Activated CD4-positive, CD25-positive, alpha-beta regulatory T cell (primary cell): ENCODE data around the gene SENP1.
"Not testable (repeated sequence)": the region's sequence is repeated elsewhere in the genome, so short reads cannot be mapped to it uniquely, and the experiment has no call there.

Experiments used
- DNase-seq, 4 experiments: peaks; one replicate each; lab custom pipeline; 2025; lab: John Stamatoyannopoulos, UW

The SENP1 gene

DNA sequence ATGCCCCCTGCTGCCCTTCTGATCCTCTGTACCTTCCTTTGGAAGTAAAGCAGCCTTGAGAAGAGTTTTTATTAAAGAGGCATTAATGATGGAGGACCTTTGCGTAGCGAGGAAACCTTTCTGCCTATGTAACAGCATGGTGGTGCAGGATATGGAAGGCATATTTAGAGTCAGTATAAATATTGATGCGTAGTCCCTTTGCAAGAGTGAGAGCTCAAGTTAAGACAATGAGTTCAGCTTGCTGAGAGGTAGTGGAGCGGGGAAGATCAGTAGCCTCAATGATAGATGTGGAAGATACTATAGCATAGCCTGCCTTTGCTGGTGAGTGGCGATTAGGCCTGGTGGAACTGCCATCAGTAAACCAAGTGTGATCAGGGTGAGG is 5.4 kb upstream of the SENP1 start:
- not testable (repeated sequence) for DNase-seq

DNA sequence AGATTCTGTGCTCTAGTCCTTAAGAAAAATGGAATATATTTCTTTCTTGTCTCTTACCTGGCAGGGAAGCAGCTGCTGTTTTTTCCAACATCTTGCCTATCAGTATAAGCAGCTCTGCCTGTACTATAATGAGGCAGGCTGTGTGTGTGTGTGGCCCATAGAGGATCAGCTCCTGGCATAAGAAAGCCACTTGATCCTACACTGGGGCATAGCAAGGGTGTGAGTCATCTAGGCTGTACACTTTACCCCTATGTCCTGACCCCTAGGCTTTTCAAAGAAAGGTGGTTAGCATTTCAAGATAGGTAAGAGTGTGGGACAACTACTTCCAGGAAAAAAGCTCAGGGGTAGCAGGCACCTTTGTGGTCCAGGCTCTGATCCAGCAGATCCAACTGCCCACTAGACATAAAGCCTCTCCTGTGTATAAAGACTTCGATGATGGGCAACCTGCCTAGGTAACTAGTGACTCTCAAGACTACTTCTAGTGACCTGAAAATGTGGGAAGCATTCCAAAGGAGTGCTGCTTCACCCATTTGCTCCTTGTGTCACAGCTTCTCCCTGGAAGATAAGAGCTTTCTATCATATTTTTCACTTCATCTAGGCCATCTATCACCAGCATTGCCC is 4.9 kb upstream of the SENP1 start:
- no peak for DNase-seq

DNA sequence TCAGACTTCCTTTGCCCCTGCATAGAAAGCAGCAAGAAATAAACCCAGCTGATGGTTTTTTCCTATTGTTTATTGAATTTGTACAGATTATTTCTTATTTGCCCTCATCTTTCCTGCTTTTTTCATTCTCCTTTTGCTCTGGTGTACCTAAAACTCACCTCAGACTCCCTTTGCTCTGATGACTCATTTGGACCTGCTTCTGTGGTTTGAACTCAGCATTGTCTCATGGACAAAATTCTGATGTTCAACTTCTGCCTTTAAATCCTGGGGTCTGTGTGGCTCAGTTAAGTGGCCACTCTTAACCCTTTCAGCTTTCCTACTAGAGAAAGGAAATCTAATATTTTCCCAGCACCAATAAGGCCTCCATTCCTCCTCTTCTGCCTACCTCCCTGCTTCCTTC is 3.5 kb upstream of the SENP1 start:
- no peak for DNase-seq

DNA sequence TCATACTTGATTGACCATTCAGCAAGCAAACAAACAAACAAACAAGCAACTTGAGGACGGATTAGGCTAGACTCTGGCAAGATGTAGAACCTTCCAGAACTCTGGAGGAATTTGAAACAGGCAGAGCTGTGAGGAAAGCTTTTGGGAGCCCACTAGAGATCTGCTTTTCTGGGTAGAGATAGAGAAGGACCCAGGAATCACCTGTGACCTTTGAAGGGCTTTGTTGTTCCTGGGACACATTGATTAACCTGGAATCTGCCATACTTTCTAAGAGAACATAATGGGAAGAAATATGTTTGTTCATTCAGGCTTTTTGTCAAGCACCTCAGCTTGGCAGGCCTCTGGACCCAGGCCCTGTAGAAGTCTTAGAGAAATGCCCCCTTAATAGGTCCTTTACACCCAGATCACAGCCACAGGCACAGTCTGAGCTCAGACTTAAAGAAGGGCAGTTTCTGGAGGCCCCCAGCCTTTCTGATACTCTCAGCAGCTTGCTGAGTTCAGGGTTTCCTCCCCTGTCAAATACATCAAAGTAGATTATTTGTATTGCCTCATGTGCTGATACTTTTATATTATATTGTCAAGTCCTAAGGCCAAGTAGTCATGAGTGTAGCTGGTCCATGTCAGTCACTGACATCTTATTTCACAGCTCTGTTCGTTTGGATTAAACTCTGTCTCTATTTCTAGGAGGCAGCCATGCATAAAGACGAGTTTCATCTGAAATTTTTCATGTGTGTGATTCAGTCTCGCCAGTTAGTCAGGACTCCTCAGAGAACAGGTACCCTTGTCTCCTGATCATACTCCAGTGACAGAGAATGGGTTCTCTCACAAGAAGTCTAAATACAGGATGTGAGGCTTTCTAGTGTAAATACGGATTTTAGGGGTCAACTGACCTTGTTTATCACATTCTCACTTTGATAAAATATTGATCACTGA is 1.1 kb upstream of the SENP1 start:
- DNase-seq: no peak

DNA sequence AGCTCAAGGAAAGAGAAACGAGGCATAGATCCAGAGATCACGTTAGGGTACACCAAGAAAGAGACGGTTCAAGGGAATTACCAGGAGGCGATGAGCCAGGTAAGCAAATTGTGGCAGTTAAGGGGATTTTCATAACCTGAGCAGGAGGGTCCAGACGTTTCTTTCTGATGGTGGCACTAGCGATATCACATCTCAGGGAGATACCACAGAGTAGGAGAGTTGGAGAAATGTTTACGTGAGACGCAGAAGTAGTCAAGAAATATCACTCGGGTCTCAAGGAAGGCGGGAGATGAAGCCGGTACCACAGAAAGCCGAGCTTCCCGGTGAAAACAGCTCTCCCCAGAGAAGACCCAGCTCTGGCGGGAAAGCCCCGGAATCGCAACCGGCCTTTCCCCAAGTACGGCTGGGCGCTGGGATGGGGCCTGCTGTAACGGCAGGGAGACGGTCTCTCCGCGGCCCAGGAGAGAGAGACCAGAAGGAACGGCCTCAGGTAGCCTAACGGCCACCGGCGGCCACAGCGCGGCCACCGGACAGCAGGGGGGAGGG is 485 bp downstream of the SENP1 start:
- DNase-seq: peak in 3 of 4 experiments; percentile 21 to 33 (median 29)

DNA sequence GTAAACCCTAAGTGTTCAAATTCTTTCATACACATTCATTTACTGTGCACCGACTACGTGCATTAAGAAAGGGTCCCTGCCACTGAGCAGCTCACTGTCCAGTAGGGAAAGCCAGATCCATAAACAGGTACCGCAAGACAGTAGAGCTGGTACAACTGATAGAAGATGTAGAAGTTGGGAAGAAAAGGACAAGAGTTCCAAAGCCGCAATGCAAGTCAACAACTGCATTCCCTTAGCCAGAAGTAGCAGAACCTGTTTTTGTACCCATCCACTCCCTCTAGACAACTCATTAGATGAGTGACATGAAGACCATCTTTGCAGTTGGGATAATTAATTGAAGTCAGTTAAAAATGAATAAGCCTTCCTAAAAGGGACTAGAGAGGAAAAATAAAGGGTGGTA is 1.3 kb downstream of the SENP1 start:
- DNase-seq: no peak

DNA sequence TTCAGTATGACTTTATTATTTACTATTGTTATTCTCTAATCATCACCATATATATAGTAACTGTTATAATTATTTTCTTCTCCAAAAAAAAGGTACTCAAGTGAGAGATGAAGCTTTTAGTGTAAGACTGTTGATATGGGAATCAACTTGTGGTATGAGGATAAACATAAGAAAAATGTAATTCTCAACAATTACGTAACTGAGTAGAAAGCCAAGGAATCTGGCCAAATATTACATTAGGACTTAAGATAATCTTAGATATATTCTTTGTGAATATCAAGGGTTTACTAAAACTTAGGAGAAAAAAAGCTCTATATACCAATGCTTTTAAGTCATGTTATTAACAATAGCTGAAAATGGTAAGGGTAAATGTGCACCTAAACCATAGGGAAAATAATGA is 13.3 kb downstream of the SENP1 start:
- no peak for DNase-seq

DNA sequence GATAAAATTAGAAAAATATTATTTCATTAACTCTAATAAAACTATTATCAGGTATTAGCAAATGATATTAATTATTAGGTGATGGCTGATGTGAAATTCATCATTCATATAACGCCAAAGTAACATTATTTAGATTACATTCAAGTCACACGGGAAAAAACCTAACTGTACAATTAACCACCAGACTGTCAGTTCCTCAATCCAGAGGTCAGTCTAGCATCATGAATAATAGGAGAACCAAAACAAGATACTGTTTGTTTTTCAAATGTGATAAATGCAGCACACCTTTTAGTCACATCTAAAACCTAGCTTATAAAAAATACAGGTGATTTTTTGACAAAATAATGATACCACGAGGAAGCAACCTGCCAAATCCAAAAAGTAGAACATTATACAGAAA is 19.6 kb downstream of the SENP1 start:
- no peak for DNase-seq

DNA sequence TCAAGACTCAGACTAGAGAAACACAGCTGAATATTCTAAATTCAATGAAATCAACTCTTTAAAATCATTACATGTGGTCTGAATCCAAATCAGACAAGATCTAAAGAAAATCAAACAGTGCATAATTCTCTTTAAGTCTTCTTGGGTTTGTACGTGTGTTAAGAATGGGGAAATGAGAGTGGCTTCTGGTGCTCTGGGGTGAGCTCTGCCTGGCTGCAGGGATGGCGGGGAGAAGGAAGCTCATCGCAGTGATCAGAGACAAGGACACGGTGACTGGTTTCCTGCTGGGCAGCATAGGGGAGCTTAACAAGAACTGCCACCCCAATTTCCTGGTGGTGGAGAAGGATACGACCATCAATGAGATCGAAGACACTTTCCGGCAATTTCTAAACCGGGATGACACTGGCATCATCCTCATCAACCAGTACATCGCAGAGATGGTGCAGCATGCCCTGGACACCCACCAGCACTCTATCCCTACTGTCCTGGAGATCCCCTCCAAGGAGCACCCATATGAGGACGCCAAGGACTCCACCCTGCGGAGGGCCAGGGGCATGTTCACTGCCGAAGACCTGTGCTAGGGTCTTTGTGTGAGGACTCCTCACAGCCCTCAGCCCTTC is 20.9 kb downstream of the SENP1 start:
- no peak for DNase-seq

DNA sequence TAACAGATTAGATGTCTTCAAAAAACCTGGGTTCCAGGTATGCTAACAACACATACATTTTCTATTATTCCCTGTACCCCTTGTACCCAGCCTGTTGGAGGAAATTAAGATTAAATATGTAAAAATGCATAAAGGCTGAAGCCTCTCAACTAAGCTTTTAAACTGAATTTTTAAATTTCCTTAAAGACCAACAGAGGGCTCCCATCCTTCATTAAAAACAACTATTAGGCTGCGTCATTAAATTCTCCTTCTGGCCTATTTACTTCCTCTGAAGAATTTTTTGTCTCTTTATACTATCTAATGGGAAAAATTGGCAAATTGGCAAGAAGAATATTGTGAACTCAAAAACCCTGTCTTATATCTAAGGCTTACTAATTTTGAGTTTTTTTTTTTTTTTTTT is 21.8 kb downstream of the SENP1 start:
- DNase-seq: no peak

DNA sequence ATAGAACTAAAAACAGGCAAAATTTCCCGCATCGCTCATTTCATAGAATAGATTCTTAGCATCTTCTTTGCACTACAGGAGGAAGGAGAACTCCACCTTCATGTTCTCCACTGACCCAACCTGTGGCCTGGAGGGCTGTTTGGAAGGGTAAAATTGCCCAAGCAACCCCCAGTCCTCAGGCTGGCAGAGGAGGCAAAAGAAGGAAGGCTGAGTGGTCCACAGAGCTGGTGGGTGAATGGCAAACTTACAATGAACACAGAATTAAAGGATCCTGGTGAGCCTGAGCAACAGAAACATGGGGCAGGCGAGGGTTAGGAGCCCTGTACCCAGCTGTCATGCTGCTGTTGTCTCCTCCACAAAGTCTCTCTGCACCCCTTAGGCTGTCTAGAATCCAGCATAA is 25.1 kb downstream of the SENP1 start:
- no peak for DNase-seq

DNA sequence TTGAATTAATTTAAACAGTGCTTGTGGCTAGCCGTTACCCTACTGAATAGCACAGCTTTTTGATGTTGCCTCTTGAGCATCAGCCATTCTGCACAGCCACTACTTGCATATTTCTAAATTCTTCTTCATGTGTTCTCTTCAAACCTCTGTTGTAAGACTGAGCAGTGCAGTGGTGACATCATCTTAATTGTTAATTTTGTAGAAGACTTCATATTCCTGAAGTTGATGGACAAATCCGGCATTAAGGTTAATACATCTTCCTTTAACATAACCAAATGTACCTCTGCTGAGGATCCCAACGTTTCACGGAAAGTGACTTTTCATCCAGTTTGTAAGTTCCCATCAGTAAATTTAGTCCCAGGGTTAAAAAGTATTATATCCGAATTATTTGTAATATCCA is 25.6 kb downstream of the SENP1 start:
- no peak for DNase-seq

DNA sequence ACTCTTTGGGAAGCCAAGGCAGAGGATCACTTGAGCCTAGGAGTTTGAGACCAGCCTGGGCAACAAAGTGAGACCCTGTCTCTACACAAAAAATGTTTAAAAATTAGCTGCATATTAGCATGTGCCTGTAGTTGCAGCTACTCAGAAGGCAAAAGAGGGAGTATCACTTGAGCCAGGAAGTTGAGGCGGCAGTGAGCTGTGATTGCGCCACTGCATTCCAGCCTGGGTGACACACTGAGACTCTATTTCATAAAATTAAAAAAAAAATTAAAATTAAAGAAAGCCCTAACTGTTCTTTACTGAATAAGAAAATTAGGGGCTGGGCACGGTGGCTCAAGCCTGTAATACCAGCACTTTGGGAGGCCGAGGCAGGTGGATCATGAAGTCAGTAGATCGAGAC is 27.0 kb downstream of the SENP1 start:
- DNase-seq: no peak

DNA sequence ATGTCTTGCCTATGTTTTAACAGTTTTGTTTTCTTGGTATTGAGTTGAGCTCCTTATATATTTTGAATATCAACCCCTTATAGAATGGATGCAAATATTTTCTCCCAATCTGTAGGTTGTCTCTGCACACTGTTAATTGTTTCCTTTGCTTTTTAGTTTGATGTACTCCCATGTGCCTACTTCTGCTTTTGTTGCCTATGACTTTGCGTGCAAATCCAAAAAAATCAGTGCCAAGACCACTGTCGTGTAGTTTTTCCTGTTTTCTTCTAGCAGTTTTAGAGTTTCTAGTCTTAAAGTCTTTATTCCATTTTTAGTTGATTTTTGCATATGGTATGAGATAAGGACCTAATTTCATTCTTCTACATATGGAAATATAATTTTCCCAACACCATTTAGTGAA is 28.8 kb downstream of the SENP1 start:
- DNase-seq: no peak

DNA sequence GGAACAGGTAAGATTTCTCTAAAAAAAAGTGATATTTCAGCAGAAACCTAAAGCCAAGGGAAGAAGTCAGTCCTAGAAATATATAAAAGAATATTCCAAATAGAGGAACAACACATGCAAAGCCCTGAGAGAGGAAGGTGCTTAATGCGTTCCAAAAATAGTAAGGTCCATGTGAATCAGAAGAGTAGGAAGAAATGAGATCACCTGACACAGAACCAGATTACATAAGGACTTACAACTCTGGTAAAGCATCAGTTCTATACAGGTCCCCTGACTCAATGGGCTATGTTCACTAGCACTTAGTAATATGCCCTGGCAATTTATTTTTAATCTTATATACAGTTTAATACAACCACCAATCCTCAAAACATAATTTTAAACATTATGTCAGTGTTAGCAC is 30.0 kb downstream of the SENP1 start:
- DNase-seq: no peak

DNA sequence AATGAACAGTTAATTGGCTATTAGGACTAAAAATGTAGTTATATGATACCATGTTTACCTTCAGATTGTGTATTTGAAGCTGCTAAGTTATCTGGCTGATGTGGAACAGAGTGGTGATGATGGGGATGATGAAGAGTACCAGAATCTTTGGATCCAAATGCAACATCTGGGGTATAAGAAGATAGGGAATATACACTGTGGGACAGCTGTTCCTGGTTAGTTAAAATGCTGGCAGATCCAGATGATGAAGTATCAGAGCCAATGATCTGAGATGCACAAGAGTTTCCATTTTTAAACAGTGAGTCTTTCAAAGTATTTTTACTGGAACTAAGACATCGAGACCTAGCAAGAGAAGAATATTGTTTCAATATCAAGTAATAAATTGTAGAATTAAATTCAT is 31.6 kb downstream of the SENP1 start:
- DNase-seq: no peak

DNA sequence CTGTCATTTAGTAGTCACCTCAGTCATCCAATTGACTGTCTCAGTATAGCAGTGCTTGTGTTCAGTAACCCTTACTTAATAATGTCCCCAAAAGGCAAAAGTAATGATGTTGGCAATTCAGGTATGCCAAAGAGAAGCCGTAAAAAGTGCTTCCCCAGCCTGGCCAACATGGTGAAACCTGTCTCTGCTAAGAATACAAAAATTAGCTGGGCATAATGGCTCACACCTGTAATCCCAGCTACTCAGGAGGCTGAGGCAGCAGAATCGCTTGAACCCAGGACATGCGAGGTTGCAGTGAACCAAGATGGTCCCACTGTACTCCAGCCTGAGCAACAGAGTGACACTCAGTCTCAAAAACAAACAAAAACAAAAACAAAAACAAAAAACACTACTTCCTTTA is 33.6 kb downstream of the SENP1 start:
- no peak for DNase-seq

DNA sequence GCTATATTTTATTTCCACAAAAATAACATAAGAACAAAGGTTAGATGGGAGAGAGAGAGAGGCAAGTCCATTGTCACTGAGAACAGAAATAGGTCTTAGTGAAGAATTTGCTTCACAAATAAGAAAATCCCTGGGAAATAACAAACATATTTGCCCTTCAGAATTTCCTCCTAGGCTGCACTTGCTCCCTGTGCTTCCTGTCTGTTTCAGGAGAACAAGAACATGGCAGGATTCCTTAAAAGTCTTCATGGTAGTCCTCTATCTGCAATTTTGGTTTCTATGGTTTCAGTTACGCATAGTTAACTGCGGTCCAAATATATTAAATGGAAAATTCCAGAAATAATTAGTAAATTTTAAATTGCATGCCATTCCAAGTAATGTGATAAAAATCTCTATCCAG is 34.1 kb downstream of the SENP1 start:
- no peak for DNase-seq

DNA sequence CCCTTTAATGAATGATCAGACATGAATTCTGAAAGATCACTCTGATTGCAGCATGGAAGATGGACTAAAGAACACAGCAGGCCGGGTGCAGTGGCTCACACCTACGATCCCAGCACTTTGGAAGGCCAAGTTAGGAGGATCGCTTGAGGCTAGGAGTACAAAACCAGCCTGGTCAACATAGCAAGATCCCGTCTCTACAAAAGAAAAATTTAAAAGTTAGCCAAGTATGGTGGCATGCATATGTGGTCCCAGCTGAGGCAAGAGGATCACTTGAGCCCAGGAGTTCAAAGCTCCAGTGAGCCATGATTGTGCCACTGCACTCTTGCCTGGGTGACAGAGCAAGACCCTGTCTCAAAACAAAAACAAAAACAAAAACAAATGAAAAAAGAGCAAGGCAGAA is 35.1 kb downstream of the SENP1 start:
- DNase-seq: no peak

DNA sequence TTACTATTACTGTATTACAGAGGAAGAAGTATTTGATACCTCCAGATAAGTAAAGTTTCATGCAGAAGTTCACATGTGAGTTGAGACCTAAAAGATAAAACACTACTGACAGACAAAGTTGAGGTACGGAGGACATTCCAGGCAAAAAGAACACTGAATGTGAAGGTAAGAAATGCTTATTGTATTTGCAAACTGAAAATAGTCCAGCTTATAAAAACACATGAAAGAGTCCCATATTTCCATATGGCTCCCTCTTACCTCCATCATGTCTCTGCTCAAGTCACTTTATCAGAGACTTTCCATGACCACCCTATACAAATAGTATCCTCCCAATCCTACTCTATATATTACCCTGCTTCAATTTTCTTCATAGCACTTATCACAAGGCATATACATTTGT is 35.8 kb downstream of the SENP1 start:
- no peak for DNase-seq

DNA sequence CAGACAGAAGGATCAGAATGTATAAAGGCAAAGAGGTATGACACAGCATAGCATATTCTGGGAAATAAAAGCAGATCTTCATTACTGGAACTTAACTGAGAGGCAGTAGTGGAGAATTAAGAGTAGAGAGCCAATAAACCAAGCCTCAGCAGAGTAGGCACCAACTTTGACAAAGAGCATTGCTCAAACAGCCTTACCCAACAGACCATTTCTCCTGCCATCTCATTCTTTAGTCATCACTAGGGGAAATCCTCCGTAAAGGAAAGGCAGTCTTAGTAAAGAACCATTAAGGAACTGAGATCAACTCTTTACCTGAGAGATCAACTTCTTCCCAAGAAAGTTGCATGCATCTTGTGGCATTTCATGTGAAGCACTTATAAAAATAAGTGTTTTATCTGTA is 36.6 kb downstream of the SENP1 start:
- DNase-seq: no peak

DNA sequence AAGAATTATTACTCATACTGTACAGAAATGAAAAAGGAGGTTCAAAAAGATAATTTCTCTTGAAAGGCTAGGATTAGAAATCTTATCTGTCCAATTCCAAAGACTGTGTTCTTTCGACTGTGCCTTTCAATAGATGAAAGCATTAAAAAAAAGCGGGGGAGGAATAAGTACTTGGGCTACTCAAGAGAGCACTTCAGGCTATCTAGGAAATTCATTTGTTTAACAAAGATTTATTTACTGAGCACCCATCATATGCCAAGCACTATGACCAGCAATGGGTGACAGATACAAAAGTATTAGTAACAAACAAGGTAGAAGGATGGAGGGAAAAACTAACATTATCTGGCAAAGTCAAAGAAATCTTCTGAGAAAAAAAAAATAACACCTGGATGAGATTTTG is 37.4 kb downstream of the SENP1 start:
- no peak for DNase-seq
